Forelimb muscle (tissue), 1 donor: ENCODE measurements around the gene PLAC1. TPM values are rescaled to one million over a fixed set of nuclear protein-coding genes. Genes with fewer than 3 reads are reported as not detected.

ENCODE experiments used
- DNase-seq: peaks from one replicate; pipeline ENCODE4 v3.0.0-alpha.2; 2013; ENCODE audit warnings: low read depth
- polyA plus RNA-seq: library from polyadenylated mRNA; unstranded; fragments of 120-200 nt; gene quantifications from one replicate; pipeline ENCODE4 v1.2.1, GENCODE V29; 2013; ENCODE audit not compliant: insufficient read length

The PLAC1 gene
- 1.8 TPM for polyA plus RNA-seq

GRCh38 chrX:134658002-134658759 lies at the start of gene PLAC1:
PLAC1 (minus strand) TSS chrX:134658471; CDS start chrX:134566682, 91,789 bp downstream.
- DNase-seq, result no peak

DNA sequence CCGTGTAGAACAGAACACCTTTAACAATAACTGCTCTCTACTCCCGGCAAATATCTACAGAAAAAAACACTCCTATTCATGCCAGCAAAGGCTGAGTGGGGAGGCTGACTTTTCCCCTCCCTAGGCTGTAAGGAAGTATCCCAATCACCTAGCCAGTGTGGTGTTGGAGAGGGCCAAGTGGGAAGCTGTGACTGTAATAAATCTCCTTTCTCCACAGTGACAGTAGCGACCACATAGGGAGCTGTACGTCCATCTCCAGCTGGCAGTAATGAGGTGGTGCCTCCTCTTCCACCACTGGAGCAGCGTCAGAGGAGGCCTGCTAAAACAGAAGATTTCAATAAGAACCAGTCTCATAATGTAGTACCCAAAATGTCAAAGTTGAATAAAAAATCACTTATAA lies 47.9 kb upstream of the PLAC1 start:
- no peak for DNase-seq

DNA sequence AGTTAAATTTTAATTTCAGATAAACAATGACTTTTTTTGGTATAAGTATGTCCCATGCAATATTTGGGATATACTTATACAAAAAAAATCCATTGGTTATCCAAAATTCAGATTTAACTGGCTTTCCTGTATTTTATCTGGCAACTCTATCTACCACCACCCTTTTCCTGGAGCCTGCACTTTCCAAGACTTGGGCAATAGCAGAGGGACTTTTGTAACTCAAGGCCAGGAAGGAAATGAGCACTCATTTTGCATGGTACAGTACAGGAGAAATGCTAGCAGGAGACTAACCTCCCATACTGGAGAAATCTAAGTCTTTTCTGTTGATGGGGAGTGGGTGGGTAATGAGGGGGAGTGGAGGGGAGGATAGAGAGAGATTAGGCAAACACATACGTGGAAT lies 37.7 kb upstream of the PLAC1 start:
- no peak for DNase-seq

GRCh38 chrX:134694333-134695322 lies 36.4 kb upstream of the PLAC1 start:
- no peak for DNase-seq

DNA sequence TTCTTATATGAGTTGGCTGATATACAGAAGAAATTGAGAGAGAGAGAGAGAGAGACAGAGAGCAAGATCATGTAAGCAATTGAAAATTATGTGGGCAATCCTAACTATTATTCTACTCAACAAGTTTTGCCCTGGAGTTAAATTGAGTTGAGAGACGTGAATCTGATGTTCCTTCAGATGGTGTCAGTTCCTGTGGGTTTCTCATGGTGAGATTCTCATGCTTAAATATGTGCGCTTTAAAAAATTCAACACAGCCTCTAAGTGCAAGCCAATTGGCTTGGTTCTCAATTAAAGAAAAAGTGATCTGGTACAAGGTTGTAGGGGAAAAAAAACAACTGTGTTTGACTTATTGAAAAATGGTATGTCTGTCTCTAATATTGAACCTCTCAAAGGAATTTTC lies 35.4 kb upstream of the PLAC1 start:
- no peak for DNase-seq

GRCh38 chrX:134692990-134693389 lies 34.7 kb upstream of the PLAC1 start:
- DNase-seq, result no peak

GRCh38 chrX:134692233-134692632 lies 34.0 kb upstream of the PLAC1 start:
- DNase-seq, result no peak

GRCh38 chrX:134691453-134691852 lies 33.2 kb upstream of the PLAC1 start:
- DNase-seq, result no peak

GRCh38 chrX:134688839-134689238 lies 30.6 kb upstream of the PLAC1 start:
- DNase-seq, result no peak

GRCh38 chrX:134688031-134688823 lies 30.0 kb upstream of the PLAC1 start:
- no peak for DNase-seq

DNA sequence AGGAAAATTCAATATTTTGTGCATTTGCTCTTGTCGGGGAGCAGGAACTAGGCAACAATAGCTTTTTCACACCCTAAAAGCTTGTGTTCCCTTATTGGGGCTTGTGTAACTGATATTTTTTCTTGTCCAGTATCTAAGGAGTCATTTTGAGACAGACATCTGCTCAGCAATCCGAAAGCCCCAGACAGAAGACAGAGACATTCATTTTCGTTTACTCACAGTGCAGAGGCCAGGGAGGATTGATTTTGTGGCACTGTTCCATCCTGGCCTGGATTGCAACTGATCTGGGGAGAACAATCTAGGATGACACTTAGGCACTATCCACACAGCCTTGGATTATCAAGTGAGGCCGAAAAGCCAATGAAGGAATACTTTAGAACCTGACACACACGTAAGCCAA lies 27.4 kb upstream of the PLAC1 start:
- DNase-seq, result no peak

DNA sequence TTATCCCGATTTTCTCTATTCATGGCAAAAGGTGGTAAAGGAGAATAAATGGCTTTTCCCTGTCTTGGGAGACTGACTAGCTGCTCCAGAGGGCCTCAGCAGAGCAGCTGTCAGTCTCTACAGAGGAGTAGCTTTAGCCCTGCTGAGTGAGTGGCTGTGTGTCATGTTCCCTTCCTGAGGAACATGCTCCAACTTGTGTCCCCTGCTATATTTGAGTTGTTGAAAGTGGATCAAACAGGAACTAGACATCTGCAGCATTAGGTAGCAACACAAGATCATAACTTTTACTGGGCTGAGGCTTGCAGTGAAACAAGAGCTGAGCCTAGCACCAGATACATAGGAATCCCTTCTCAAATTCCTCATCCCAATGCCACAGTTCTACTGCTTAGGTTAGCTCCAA lies 26.7 kb upstream of the PLAC1 start:
- no peak for DNase-seq

- no peak for DNase-seq
Observed at GRCh38 chrX:134683351-134684005, 25.2 kb upstream of the PLAC1 start.

DNA sequence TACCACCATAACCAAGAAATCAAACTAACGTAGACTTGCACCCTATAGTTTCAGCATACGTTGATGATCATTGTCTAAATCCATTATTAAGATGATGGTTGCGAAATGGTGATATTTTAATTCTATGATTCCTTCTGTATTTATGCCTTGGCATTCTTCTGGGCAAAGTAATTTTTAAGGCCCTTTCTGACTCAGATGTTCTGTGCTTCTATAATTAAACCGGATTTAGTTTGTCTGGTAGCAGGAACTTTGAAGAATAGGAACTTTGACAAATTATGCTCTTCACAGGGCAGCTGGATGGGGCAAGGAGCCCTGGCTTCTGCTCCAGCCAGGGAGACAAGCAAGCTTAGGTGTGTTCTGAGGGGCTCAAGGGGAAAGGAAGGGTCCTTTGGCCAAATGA lies 23.8 kb upstream of the PLAC1 start:
- no peak for DNase-seq

- DNase-seq, result no peak
Observed at GRCh38 chrX:134679644-134680043, 21.4 kb upstream of the PLAC1 start.

DNA sequence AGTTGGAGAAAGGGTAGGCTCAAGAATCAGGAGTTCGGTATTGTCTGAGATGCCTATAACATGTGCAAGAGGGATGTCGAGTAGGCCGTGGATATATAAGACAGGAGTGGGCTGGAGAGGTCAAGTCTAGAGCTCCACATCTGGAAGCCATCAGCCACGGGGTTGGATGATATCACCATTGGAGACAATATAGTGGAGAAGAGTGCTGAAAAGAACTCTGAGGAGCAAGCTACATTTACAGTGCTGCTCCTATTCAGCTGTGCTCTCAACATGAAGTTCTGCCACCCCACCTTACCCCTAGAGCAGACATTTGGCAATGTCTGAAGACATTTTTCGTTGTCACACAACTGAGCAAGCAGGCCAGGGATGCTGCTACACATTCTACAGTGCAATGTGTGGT lies 20.9 kb upstream of the PLAC1 start:
- no peak for DNase-seq

DNA sequence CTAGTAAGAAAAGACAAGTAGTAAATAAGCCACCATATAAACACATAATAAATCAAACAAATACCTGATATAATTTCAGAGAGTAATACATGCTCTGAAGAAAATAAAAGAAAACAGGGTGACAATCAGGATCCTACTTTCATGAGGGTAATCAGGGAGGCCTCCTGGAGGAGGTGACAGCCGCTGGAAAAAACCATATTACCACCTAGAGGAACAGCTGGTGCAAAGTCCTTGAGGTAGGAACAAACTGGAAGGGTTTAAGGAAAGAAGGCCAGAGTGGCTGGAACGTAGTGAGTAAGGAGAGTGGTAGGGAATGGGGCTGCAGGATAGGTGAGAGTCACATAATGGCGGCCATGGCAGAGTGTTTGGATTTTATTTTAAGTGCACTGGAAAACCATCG lies 19.1 kb upstream of the PLAC1 start:
- DNase-seq, result no peak

DNA sequence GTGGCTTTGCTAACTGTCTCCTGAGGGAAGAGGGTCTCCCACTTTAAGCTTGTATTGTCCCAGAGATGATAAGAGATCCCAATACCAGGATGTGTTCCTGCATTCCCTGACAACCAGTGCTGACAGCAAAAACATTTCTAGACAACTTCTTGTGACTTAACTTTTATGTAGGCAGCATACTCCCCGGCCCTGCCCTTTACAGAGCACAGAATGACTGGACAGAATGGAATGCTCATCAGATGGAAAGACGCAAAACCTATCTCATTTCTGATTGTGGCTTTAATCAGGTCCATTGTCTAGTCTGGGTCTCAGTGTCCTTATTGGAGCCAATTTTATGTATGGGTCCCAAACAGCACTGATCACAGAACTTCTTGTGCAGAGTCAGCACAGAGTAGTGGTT lies 18.2 kb upstream of the PLAC1 start:
- DNase-seq, result no peak

GRCh38 chrX:134673123-134673522 lies 14.9 kb upstream of the PLAC1 start:
- DNase-seq, result no peak

GRCh38 chrX:134672101-134672500 lies 13.8 kb upstream of the PLAC1 start:
- no peak for DNase-seq

- no peak for DNase-seq
Observed at GRCh38 chrX:134671294-134671693, 13.0 kb upstream of the PLAC1 start.
